ENCODE data around the gene ELL3. TPM values are rescaled to one million over a fixed set of nuclear protein-coding genes. Genes with fewer than 3 reads are reported as not detected.
"Not testable (repeated sequence)": the region's sequence is repeated elsewhere in the genome, so short reads cannot be mapped to it uniquely, and the experiment has no call there.

ELL3 gene
- total RNA-seq, 3 donors from 2014 or later, result 5.2 to 14.5 (median 9.0) TPM

- Histone ChIP-seq H3K27ac (no peak overlapping the region), H3K36me3 (peaks cover 9% of the 10 kb centered on the region), H3K9me3 (no peaks in the 10 kb centered on the region), H3K27me3 (no peaks in the 10 kb centered on the region), H3K4me1 (no peaks in the 10 kb centered on the region), H3K4me3 (no peak overlapping the region)
- no peak for TF ChIP-seq POLR2AphosphoS5 (IDR thresholded peaks at IDR 0.05)
- TF ChIP-seq POLR2A (IDR thresholded peaks at IDR 0.05), result no peak
- no peak for TF ChIP-seq CTCF (IDR thresholded peaks at IDR 0.05)
- intact Hi-C loops (cut with DNase I; ENCODE audit: low total_unique reads), result no loop called here
- no peak for DNase-seq (ENCODE audit: low spot score in 2 of 2)
Observed at GRCh38 chr15:43808960-43809678, 32.4 kb upstream of the ELL3 start.

DNA sequence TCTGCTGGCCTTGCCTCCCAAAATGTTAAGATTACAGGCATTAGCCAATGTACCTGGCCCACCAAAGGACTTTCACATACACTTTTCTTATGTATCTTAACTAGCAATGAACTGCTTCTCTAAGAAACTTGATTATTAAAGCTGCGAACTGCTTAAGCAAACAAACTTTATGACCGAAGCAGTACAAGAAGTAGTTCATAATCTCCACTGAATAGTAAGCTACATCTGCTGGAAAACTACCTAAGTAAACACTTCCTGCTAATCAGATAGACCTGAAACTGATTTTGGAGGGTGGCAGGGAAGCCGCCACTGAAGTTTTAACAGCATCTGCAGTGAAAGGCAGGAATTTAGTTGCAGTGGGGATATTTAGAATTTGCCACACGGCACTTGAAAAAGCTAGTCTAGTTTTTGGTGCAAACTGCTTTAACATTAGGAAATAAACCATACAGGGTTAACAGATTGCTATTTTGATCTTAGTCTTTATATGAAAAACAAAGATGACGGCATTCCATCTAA lies 31.7 kb upstream of the ELL3 start:
- intact Hi-C loops (cut with DNase I; ENCODE audit: low total_unique reads), result no loop called here
- H3K9me3 ChIP-seq, result no peaks in the 10 kb centered on the region
- DNase-seq (ENCODE audit: low spot score in 2 of 2), result no peak
- no peaks in the 10 kb centered on the region for H3K27me3 ChIP-seq
- no peak overlapping the region for H3K27ac ChIP-seq
- peaks cover 4% of the 10 kb centered on the region for H3K36me3 ChIP-seq
- no peak overlapping the region for H3K4me3 ChIP-seq
- no peaks in the 10 kb centered on the region for H3K4me1 ChIP-seq
- no peak for TF ChIP-seq POLR2AphosphoS5 (IDR thresholded peaks at IDR 0.05)
- no peak for TF ChIP-seq POLR2A (IDR thresholded peaks at IDR 0.05)
- TF ChIP-seq CTCF (IDR thresholded peaks at IDR 0.05), result no peak

DNA sequence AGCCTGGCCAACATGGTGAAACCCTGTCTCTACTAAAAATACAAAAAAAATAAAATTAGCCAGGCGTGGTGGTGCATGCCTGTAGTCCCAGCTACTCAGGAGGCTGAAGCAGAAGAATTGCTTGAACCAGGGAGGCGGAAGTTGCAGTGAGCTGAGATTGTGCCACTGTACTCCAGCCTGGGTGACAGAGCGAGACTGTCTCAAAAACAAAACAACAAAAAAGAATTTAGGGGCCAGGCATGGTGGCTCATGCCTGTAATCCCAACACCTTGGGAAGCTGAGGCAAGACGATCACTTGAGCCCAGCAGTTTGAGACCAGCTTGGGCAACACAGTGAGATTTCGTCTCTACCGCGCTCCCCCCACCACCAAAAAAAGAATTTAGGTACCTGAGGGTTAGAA lies 25.9 kb upstream of the ELL3 start:
- intact Hi-C loops (cut with DNase I; ENCODE audit: low total_unique reads); H3K27ac ChIP-seq; DNase-seq (ENCODE audit: low spot score in 2 of 2); H3K9me3 ChIP-seq; H3K4me3 ChIP-seq; H3K27me3 ChIP-seq; H3K36me3 ChIP-seq: not testable (repeated sequence)
- H3K4me1 ChIP-seq, result peaks cover 5 to 10% of the 10 kb centered on the region in 2 donors

DNA sequence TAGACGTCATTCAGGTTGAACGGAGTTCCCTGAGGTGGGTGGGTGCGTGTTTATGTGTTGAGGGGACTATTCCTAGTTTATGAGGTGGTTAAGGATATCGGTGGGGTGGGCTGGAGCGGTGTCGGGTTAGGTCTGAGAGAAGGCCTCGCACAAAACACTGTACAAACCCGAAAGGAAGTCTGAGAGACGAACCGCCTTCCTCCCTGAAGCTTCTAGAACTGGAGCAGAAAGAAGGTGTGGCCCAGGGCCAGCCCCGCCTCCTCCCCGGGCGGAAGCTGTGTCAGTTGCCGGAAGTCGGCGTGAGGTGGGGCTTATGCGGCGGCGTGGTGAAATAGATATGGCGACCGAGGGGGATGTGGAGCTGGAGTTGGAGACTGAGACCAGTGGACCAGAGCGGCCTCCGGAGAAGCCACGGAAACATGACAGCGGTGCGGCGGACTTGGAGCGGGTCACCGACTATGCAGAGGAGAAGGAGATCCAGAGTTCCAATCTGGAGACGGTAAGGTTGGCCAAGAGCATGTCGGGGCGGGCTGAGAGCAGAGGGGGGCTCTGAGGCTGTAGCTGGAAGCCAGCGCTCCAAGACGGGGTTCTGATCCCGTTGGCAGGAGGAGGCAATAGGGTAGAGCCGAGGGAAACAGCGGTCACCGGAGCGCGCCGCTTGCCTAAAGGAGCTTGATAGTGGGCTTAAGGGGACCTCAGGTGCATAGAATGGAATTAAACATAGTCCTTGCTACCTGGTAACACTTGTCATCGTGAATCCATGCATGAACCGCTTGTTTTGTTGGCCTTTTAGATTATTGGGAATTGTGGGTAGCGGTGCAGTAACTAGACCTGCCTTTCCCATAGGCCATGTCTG lies 23.7 kb upstream of the ELL3 start, which contains the start of gene HYPK:
Gene HYPK (plus strand): TSS at position 314 of the 856 bp plus-strand sequence. CDS start 24 bp downstream, at position 338.
- H3K36me3 ChIP-seq, result peaks cover 4% of the 10 kb centered on the region
- H3K27ac ChIP-seq, result peak within 1 kb of the TSS; percentile 93 to 96
- peak within 1 kb of the TSS; percentile 74 to 95 (median 91) for H3K4me3 ChIP-seq
- DNase-seq (ENCODE audit: low spot score in 2 of 2), result peak; percentile 92 to 93
- TF ChIP-seq POLR2A (IDR thresholded peaks at IDR 0.05) (peak; percentile 47), POLR2AphosphoS5 (IDR thresholded peaks at IDR 0.05) (peak; percentile 73 to 89 (median 85)), CTCF (IDR thresholded peaks at IDR 0.05) (no peak)
- H3K9me3 ChIP-seq, result no peaks in the 10 kb centered on the region
- intact Hi-C loops (cut with DNase I; ENCODE audit: low total_unique reads), result no loop called here
- no peaks in the 10 kb centered on the region for H3K27me3 ChIP-seq
- peaks cover 5 to 10% of the 10 kb centered on the region in 2 donors for H3K4me1 ChIP-seq

GRCh38 chr15:43799945-43800285 lies 23.1 kb upstream of the ELL3 start, which contains the start of gene SERINC4:
Gene SERINC4, minus strand, starts transcription at chr15:43800220. Its CDS starts 234 bp downstream, at chr15:43799986.
- no peak for DNase-seq (ENCODE audit: low spot score in 2 of 2)
- H3K4me3 ChIP-seq, result peak within 1 kb of the TSS; percentile 74 to 95 (median 91)
- no peak for TF ChIP-seq POLR2A (IDR thresholded peaks at IDR 0.05)
- no peak for TF ChIP-seq CTCF (IDR thresholded peaks at IDR 0.05)
- no peak for TF ChIP-seq POLR2AphosphoS5 (IDR thresholded peaks at IDR 0.05)

More at GRCh38 chr15:43799945-43800285, 23.1 kb upstream of the ELL3 start, which contains the start of gene SERINC4:
- no peaks in the 10 kb centered on the region for H3K27me3 ChIP-seq
- H3K27ac ChIP-seq, result peak within 1 kb of the TSS; percentile 93 to 96
- peaks cover 3% of the 10 kb centered on the region for H3K36me3 ChIP-seq
- intact Hi-C loops (cut with DNase I; ENCODE audit: low total_unique reads), result no loop called here
- no peaks in the 10 kb centered on the region for H3K9me3 ChIP-seq
- H3K4me1 ChIP-seq, result peaks cover 5 to 10% of the 10 kb centered on the region in 2 donors
